Panc1 (cell line): ENCODE measurements around the gene SLC66A2. TPM values are rescaled to one million over a fixed set of nuclear protein-coding genes. Genes with fewer than 3 reads are reported as not detected.

Source experiments
- ATAC-seq: fragments of 200-7000 bp; cut with Tn5 transposase; 2 replicates; pipeline ENCODE4 v1.9.1; 2020; ENCODE audit warnings: mild to moderate bottlenecking, moderate library complexity
- BruUV-seq: library from RNA; stranded (reverse); fragments of 400-500 nt; replicated peaks from 2 replicates; lab custom pipeline; 2021; lab: Mats Ljungman, UMichigan
- CTCF ChIA-PET: fragments of 300-600 bp; sonication (Branson Sonifier 250); formaldehyde crosslinking; loops from one replicate; lab custom pipeline; 2022; ENCODE audit warnings: antibody characterized with exemption; lab: Charles Lee
- POLR2A ChIA-PET: fragments of 300-600 bp; sonication (Branson Sonifier 250); formaldehyde crosslinking; loops from one replicate; lab custom pipeline; 2022; ENCODE audit warnings: antibody characterized with exemption; lab: Charles Lee
- DNase-seq: peaks from one replicate; pipeline ENCODE4 v3.0.0-alpha.2; 2010; ENCODE audit warnings: low read depth, low spot score
- H3K27ac ChIP-seq: 2 replicates; pipeline ENCODE4 v1.5.1; 2011; ENCODE audit warnings: mild to moderate bottlenecking, low read length, inconsistent platforms
- H3K27me3 ChIP-seq: fragments of 200-500 bp; sonication (Bioruptor generic); 2 replicates; pipeline ENCODE4 v1.6.0; 2014; ENCODE audit warnings: low read length, inconsistent platforms; ENCODE audit not compliant: control insufficient read depth, insufficient read depth
- H3K36me3 ChIP-seq: fragments of 200-500 bp; sonication (Bioruptor generic); 2 replicates; pipeline ENCODE4 v1.5.1; 2014; ENCODE audit warnings: inconsistent platforms, mild to moderate bottlenecking, low read length, moderate library complexity; ENCODE audit not compliant: control insufficient read depth, insufficient read depth
- H3K4me1 ChIP-seq: 2 replicates; pipeline ENCODE4 v1.5.1; 2011; ENCODE audit warnings: inconsistent platforms, mild to moderate bottlenecking, low read length, moderate library complexity; ENCODE audit not compliant: control insufficient read depth, insufficient read depth
- H3K4me3 ChIP-seq, 2 experiments: 2 replicates each; pipeline ENCODE4 v1.5.1; 2011 to 2012; ENCODE audit warnings: low read depth in 2 of 2, low read length in 2 of 2, mild to moderate bottlenecking in 2 of 2, inconsistent platforms in 1 of 2, moderate library complexity in 1 of 2
- H3K9me3 ChIP-seq: fragments of 200-500 bp; sonication (Bioruptor generic); 2 replicates; pipeline ENCODE4 v1.5.1; 2014; ENCODE audit warnings: low read depth, mild to moderate bottlenecking, inconsistent platforms, low read length, moderate library complexity; ENCODE audit not compliant: control insufficient read depth, insufficient read depth
- POLR2AphosphoS5 ChIP-seq: IDR thresholded peaks from 2 replicates; pipeline ENCODE4 v1.6.1; 2012; ENCODE audit warnings: mild to moderate bottlenecking, low read depth, low read length, moderate library complexity
- SIN3A ChIP-seq: IDR thresholded peaks from 2 replicates; pipeline ENCODE4 v1.6.1; 2012; ENCODE audit warnings: low read depth, mild to moderate bottlenecking, low read length, moderate library complexity, borderline replicate concordance; ENCODE audit not compliant: insufficient read depth
- TCF7L2 ChIP-seq: IDR thresholded peaks from 2 replicates; pipeline ENCODE4 v1.6.1; 2011; ENCODE audit warnings: mild to moderate bottlenecking, low read depth, low read length, inconsistent platforms
- in situ Hi-C: cut with HindIII; loops from 2 replicates; pipeline ENCODE4 v1.10.0; 2016; ENCODE audit warnings: low sequenced_read_pairs, low pct_unique_long_range_greater_than_20kb
- intact Hi-C: fragments of 100-400 bp; cut with micrococcal nuclease; formaldehyde crosslinking; loops from one replicate; pipeline ENCODE4 v1.10.0; 2022; ENCODE audit not compliant: unreplicated experiment
- total RNA-seq: library from RNA; stranded (reverse); gene quantifications from one replicate; pipeline ENCODE4 v1.2.1, GENCODE V29; 2021; ENCODE audit not compliant: unreplicated experiment
- TF ChIP-seq, protein P1 (sequence below), 2 experiments: IDR thresholded peaks; 2 replicates each; pipeline ENCODE4 v1.6.1; 2011 to 2012; ENCODE audit warnings: low read depth in 2 of 2, control low read depth in 1 of 2, low read length in 1 of 2, mild to moderate bottlenecking in 1 of 2, moderate library complexity in 1 of 2; ENCODE audit not compliant: insufficient read depth in 1 of 2
- TF ChIP-seq, protein P2 (sequence below): fragments of 450-650 bp; IDR thresholded peaks from 2 replicates; pipeline ENCODE4 v1.5.1; 2017; ENCODE audit warnings: mild to moderate bottlenecking

Gene SLC66A2
- total RNA-seq, 1 experiment from 2014 or later = 92.5 TPM

DNA sequence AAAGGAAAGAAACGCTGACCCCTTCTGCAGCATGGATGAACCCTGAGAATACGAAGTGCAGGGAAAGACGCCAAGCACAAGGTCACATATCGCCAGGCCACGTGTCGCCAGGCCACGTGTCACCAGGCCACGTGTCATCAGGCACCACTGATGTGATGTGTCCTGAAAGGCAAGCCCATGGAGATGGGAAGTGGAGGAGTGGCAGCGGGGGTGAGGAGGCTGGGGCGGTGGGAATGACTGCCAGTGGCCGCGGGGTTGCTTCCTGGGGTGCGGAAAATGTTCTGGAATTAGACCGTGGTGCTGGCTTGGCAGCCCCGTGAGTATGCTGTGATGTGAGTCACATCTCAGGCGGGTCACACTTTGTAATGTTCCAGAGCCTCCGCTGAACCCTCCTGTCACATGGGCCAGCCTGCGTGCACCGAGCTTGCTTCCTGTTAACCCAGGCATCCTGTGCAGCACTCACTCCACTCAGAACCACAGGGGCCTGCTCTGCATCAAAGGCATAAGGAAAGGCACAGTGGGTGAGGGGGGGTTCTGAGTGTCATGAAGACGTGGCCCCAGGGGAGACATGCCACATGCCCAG lies 39.0 kb downstream of the SLC66A2 start:
- TF ChIP-seq TCF7L2 (no peak), SIN3A (no peak), POLR2AphosphoS5 (no peak)
- TF ChIP-seq, protein P1, sequence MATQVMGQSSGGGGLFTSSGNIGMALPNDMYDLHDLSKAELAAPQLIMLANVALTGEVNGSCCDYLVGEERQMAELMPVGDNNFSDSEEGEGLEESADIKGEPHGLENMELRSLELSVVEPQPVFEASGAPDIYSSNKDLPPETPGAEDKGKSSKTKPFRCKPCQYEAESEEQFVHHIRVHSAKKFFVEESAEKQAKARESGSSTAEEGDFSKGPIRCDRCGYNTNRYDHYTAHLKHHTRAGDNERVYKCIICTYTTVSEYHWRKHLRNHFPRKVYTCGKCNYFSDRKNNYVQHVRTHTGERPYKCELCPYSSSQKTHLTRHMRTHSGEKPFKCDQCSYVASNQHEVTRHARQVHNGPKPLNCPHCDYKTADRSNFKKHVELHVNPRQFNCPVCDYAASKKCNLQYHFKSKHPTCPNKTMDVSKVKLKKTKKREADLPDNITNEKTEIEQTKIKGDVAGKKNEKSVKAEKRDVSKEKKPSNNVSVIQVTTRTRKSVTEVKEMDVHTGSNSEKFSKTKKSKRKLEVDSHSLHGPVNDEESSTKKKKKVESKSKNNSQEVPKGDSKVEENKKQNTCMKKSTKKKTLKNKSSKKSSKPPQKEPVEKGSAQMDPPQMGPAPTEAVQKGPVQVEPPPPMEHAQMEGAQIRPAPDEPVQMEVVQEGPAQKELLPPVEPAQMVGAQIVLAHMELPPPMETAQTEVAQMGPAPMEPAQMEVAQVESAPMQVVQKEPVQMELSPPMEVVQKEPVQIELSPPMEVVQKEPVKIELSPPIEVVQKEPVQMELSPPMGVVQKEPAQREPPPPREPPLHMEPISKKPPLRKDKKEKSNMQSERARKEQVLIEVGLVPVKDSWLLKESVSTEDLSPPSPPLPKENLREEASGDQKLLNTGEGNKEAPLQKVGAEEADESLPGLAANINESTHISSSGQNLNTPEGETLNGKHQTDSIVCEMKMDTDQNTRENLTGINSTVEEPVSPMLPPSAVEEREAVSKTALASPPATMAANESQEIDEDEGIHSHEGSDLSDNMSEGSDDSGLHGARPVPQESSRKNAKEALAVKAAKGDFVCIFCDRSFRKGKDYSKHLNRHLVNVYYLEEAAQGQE (IDR thresholded peaks at IDR 0.05; ENCODE audit: insufficient read depth in 1 of 2, low read depth in 2 of 2, low read length in 1 of 2) = no peak
- TF ChIP-seq, protein P2, sequence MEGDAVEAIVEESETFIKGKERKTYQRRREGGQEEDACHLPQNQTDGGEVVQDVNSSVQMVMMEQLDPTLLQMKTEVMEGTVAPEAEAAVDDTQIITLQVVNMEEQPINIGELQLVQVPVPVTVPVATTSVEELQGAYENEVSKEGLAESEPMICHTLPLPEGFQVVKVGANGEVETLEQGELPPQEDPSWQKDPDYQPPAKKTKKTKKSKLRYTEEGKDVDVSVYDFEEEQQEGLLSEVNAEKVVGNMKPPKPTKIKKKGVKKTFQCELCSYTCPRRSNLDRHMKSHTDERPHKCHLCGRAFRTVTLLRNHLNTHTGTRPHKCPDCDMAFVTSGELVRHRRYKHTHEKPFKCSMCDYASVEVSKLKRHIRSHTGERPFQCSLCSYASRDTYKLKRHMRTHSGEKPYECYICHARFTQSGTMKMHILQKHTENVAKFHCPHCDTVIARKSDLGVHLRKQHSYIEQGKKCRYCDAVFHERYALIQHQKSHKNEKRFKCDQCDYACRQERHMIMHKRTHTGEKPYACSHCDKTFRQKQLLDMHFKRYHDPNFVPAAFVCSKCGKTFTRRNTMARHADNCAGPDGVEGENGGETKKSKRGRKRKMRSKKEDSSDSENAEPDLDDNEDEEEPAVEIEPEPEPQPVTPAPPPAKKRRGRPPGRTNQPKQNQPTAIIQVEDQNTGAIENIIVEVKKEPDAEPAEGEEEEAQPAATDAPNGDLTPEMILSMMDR = no peak
- ChIA-PET CTCF (interaction anchor here (0.5 kb wide), 1 partner anchor 55 kb away, joined by 3 read pairs; no protein-coding TSS in a partner anchor), POLR2A (no interaction called here)
- Histone ChIP-seq H3K9me3 (no peaks in the 10 kb centered on the region), H3K36me3 (no peaks in the 10 kb centered on the region), H3K27ac (no peak overlapping the region), H3K4me1 (0 out of 2 replicates have a peak, but pooled peaks cover 3% of the 10 kb centered on the region), H3K4me3 (no peak overlapping the region), H3K27me3 (no peaks in the 10 kb centered on the region)
- no TSS peak for BruUV-seq
- no peak for DNase-seq
- intact Hi-C loops (no loop called here), in situ Hi-C loops (no loop called here)
- ATAC-seq = peak; percentile 30; the same call in 1 of the 2 replicates

DNA sequence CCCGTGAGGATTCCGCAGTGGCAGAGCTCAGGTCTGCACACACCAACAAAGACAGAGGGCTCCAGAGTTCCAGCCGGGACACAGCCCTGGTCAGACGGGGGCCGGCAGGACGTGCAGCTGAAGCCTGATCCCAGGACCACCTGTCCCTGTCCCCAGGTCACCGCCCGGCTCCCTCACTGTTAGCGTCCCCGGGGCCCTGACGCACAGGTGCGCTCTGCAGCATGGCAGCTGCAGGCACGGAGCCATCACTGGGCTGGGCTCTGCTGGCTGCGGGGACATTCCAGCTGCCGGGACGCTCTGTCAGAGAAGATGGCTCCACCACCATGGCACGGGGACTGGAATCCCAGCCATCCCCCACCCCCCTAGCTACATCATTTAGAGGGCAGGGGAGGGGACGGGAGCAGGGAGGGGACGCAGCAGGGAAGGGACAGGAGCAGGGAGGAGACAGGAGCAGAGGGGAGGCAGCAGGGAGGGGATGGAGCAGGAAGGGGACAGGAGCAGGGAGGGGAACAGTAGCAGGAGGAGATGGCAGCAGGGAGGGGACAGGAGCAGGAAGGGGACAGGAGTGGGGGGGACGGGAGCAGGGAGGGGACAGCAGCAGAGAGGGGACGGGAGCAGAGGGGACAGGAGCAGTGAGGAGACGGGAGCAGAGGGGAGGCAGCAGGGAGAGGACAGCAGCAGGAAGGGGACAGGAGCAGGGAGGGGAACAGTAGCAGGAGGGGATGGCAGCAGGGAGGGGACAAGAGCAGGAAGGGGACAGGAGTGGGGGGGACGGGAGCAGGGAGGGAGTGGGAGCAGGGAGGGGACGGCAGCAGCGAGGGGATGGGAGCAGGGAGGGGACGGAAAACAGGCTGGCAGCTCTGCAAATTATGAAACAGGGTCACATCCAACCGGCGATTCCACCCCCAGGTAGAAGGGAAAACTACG lies 39.8 kb downstream of the SLC66A2 start:
- DNase-seq (no peak), ATAC-seq (no peak)
- Histone ChIP-seq H3K4me1 (0 out of 2 replicates have a peak, but pooled peaks cover 3% of the 10 kb centered on the region), H3K27ac (no peak overlapping the region), H3K27me3 (no peaks in the 10 kb centered on the region), H3K36me3 (no peaks in the 10 kb centered on the region), H3K4me3 (no peak overlapping the region), H3K9me3 (no peaks in the 10 kb centered on the region)
- POLR2A ChIA-PET = no interaction called here
- CTCF ChIA-PET = interaction anchor here (0.6 kb wide), 1 partner anchor 14 kb away, joined by 5 read pairs; no protein-coding TSS in a partner anchor
- in situ Hi-C loops = no loop called here
- TF ChIP-seq, protein P1 (IDR thresholded peaks at IDR 0.05; ENCODE audit: insufficient read depth in 1 of 2, low read depth in 2 of 2, low read length in 1 of 2) = no peak
- TF ChIP-seq, protein P2 = no peak
- no peak for TF ChIP-seq POLR2AphosphoS5
- no peak for TF ChIP-seq TCF7L2
- no peak for TF ChIP-seq SIN3A
- intact Hi-C loops = no loop called here
- BruUV-seq = no TSS peak
